ENCODE results near the gene CDH16.

DNA sequence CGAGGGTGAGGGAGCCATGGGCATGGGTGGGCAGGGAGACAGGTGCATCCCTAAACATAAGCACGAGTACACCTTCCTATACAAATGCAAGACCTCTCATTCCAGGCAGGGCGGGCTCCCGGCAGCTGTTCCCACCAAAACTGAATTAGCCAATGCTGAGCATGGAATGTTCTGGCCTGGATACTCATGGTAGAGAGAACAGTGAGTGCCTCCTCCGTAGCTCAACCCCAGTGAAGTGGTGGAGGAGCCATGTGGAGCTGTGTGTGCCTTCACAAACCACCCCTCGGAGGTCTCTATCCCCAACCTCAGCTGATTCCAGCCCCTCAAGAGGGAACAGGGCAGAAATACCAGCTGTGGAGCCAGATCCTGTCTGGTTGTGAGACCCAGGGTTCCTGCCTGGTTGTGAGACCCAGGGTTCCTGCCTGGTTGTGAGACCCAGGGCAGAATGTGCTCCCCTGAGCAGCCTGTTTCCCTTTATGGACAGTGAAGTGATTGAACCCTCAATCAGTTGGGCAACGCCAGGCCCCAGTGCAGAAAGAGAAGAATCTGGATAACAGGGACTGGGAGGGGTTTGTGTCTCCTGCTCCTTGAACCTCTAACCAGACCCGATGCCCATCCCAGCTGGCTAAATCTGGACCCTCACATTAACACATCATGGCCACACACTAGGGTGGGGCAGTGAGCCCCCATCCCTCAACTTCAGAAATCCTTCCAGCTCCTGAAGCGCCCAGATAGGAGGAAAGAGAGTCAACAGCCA lies 2.4 kb upstream of the CDH16 start:
- TF ChIP-seq POLR2A (IDR thresholded peaks at IDR 0.05; ENCODE audit: low read length) (no peak), GATA1 (IDR thresholded peaks at IDR 0.05; ENCODE audit: low read depth, low read length) (no peak)
